ENCODE measurements around the gene SDC4.

DNA sequence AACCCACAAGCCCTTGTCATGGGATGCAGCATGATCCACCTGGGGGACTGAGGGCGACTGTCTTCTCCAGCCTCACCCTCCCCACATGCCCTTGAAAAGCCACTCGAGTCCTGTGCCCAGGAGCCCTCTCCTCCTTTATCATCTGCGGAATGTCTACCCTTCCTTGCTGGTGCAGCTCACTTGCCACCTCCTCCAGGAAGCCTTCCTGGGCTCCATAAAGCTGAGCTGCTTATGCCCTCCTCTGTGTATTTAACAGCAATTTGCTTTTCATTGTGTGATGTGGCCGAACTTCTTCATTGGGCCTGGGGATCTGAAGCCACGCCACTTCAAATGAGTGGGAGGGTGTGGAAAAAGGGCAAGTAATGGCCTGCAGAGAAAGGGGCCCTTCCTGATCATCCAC lies 59.4 kb downstream of the SDC4 start:
- TF ChIP-seq, protein P1, sequence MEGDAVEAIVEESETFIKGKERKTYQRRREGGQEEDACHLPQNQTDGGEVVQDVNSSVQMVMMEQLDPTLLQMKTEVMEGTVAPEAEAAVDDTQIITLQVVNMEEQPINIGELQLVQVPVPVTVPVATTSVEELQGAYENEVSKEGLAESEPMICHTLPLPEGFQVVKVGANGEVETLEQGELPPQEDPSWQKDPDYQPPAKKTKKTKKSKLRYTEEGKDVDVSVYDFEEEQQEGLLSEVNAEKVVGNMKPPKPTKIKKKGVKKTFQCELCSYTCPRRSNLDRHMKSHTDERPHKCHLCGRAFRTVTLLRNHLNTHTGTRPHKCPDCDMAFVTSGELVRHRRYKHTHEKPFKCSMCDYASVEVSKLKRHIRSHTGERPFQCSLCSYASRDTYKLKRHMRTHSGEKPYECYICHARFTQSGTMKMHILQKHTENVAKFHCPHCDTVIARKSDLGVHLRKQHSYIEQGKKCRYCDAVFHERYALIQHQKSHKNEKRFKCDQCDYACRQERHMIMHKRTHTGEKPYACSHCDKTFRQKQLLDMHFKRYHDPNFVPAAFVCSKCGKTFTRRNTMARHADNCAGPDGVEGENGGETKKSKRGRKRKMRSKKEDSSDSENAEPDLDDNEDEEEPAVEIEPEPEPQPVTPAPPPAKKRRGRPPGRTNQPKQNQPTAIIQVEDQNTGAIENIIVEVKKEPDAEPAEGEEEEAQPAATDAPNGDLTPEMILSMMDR (IDR thresholded peaks at IDR 0.05), result no peak
- no peak for TF ChIP-seq POLR2A (IDR thresholded peaks at IDR 0.05)

All from vagina (tissue), 2 donors.